Measurements from ENCODE around the gene CEP128.
A peak's percentile ranks its signal among the peaks of the same experiment; 100 is the strongest.

CEP128 gene

DNA sequence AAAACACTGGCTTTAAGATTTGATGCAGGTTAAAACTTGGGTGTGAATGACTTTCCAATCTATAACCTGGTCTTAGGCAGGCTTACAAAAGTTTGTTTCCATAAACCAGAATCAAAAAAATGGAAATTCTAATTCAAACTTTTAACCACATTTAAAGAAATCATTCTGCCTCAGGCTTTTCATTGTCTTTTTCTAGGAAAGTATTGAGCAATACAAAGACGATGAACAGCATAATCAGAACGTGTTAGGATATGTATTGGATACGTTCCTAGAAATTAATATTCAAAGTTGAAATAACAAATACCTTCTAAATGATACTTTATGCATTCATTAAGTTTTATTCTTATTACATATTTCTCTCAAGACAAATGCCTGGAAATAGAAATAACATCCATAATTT, 172.9 kb downstream of the CEP128 start:
- no peak for DNase-seq

DNA sequence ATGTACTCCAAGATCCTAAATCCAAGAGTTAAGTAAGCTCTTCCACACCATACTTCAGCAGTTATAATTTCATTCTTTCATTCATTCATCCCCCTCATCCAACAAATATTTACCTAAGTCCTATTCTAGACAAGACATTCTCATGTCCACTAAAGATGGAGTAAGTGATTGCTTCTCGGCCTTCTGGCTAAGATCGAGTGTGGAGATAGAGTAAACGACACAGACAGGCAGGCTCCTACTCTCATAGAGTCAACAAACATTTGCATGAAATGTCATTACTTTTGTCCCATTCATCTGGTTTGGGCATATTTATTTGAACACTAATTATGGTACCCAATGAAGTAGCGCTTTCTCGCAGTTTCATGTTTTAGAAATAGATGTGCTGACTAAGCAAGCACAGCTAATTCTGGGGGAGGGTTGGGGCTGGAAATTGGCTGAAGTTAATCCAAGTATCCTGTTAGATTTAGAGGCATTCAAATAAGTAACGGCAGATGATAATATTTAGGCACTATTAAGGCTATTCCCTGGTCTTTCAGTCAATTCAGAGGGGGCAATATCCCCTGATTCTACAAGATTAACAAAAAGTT, 176.5 kb downstream of the CEP128 start:
- no peak for DNase-seq

DNA sequence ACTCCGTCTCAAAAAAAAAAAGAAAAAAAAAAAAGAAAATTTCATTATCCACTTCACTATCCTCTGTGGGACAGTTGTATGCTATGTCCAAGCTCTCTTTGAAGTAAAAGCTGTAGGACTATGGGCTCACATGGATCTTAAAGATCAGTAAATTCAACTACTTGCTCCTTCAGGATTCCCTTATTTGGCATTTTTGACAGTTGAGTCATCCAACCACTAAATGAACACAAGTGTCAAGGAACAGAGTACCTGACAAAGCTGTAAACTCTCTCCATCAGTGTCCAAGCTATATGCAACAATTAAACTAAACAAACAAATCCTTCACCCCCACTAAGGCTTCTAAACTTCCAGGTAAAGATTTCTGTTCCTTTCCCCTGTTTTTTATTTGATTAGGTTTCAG, 177.0 kb downstream of the CEP128 start:
- DNase-seq: no peak

DNA sequence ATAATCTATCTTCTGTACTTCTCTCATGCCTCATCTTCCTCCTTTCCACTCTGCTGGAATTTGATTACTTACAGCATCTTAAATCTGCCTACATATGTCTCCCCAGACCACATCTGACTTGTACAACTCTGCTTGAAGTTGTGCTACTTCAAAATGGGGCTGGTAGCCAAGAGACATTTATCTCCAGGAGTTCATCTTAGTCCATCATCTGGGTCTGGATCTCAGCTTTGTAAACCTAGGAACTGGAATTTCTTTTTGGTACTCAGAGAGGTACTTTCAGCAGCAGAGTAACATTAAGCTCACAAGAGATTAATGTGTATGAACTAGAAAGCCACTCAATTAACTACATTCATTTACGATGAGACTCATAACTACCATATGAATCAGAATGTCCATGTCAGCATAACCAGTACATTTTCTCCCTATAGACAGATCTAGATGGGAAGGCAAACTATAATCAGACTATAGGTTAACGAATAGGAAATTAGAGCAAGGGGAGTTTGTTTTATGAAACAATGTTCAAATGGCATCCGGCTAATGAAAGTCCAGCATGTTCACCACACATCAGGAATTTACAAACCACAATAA, 178.8 kb downstream of the CEP128 start:
- DNase-seq: no peak

DNA sequence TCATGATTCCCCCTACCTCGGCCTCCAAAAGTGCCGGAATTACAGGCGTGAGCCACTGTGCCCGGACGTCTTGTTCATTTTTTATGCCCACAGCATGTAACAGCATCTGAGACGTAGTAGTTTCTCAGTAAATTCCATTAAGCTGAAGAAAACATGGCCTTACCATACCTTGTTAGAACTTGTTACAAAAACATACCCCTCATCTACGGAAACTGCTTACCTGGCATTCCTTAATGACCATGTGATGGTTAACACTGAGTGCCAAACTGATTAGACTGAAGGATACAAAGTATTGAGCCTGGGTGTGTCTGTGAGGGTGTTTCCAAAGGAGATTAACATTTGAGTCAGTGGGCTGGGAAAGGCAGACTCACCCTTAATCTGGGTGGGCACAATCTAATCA, 186.8 kb downstream of the CEP128 start:
- DNase-seq: no peak

DNA sequence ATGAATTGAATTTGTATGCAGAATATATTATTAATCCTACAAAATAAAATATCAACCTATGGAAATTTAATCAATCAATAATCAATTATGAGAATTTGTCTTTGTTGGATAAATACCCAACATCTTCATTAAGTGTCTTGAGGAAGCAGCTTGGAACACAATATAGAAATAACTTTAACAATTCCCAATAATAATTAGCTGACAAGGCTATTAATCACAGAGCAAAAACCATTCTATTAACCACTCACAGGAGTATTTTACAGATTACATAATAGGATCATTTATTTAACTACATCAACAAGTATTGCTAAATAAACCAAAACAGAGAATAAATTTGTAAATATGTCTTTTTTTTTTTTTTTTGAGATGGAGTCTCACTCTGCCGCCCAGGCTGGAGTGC, 190.3 kb downstream of the CEP128 start:
- no peak for DNase-seq

DNA sequence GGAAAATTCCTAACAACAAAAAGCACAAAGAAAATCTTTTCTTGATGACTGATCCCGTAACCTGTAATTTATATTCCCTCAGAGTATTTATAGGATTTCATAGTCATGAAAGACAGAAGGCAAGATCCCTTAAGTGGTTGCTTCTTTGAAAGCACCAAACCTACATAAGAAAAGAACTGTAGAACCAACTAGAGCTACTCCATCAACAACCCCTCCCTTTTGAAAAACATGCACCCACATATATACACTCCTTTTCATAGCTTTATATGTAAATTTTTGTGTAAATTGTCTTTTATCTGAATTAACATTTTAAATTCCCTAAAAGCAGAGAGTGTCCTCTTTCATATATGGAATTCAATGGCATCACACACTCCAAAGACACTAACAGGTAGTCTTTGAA, 215.3 kb downstream of the CEP128 start:
- no peak for DNase-seq

DNA sequence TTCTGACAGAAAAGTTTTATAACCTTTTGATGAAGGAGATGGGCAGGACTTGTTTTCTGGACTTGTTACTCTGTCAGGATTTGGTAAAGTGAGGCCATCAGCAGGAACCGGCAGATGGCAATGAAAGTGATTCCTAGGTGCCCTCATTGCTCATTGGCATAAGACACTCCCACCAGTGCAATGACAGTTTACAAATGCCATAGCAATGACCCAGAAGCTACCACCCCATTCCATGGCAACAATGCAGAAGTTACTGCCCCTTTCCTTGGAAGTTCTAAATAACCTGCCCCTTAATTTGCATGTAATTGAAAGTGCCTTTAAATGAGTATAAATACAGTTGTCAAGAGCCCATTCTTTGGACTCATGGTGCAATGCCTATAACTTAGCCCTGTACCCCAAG, 222.6 kb downstream of the CEP128 start:
- DNase-seq: no peak

DNA sequence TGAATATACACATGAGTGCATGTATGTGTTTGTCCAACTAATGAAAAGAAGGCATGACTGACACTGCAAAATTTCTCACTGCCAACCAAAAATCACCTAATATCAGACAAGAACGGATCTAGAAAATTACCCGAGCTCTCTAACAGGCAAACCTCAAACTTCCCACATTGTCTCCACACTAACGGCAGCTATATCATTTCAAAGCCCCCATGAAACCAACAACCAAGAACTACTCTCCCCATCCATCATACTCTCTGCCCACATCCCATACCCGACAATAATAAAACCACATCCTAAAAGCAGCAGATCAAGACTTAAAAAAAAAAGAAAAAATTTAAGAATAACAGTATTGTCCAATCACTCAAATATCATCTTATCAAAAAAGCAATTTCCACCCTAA, 227.1 kb downstream of the CEP128 start:
- no peak for DNase-seq

DNA sequence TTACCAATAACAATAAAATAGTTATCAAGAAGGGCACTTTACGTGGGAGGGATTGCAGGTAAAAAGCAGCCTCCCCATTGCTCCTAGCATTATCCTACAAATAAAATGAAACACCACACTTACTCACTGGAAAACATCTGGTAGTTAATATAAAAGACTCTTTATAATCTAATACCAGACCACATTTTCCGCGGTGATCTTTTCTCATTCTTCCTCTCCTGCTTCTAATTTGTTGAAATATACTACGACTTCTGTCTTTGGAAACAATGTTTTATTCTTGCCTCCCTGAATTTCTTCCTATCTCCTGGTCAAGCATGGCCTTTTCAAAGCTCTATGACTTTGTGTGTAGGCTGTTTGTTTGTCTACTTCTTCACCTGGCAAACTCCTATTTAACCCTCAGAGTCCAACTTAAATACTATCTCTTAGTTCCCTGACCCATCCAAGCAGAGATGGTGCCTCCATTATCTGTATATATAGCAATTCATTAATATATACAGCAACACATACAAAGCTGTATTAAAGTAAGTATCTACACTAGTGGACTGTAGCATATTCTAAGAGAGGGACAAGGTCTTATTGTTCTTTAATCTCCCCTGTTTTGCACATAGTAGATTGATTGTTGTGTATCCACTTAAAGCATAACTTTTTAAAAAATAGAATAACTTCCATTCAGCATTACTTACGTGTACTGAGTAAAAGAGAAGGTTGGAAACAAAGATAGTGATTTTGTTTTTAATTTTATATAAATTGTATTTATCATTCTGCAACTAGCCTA, 228.3 kb downstream of the CEP128 start:
- no peak for DNase-seq

DNA sequence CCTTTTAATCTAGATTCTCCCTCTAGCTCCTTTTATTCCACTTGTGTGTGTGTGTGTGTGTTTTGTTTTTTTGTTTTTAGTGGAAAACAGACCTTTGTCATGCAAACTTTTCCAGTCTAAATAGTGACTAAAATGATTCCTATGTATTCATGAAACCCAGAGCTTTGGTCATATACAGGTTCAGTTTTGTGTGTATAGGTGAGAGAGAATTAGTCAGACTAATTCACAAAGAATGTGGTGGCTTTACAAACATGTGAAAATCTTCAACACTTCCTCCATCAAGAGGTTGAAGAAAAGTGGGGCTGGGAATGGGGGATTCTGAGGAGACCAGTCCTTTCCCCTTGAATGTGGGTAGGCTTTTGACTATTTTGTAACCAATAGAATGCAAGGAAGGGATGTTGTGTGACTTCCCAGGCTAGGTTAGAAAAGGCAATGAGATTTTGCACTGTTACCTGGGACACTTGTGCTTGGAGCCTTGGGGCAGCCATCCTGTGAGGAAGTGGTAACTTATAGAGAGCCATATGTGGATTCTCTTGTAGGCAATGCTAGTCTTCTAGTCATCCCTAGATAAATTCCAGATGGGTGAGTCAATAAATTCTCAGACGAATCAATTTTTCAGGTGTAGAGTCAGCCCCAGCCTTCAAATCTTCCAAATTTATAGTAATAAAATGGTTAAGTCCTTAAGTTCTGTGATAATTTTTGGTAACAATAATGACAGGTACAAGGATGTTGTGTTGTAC, 236.1 kb downstream of the CEP128 start:
- no peak for DNase-seq

DNA sequence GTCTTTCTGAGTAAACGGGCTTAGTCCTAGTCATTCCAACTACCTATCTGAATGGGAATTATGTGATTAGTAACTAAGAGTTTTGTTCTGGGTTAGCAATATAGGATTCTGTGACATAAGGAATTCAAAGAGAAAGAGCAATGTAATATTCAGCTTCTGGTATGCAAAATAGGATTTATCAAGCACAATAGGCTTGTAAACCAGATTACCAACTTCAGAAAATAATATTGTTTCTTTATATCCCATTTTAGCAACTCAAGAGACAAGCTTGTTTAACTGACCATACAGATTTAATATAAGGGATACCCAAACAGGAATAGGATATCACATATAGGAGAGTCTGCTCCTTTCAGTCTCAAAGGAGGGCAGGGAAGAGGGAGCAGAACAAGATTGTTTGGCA, 240.9 kb downstream of the CEP128 start:
- DNase-seq: no peak

DNA sequence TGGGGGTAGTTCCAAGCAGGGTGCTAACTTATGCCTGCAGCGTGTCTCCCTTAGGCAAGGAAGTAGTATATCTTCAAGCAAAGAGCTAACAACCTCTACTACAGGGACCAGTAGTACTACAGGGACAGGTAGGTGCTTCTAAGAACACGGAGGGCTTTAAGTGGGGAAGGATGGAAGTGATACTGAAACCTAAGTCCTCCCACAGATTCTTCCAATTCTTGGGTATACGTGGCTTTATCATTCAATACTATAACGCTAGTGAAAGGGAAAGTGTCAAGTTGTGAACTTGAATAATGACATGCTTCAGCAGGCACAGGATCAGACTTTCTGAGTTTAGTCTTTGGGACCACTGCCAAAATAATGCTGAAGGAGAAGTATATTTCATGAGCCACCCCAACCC, 241.7 kb downstream of the CEP128 start:
- DNase-seq: no peak

DNA sequence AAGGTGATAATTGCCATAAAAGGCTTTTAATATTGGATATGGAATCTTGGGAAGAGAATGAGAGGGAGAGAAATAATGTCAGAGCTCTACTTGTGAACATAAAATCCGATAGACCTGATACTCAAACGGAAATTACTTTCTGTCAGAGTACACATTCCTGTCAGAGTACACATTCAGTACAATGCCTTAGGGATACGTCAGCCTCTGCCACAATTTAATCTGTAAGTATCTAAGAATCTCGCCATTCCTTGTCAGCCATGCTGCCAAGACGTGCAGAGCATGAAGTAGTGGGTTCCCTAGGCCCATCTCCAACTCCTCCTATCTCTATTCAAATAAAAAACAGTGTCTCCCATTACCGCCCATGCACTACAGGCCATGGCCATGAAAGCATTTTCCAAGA, 242.6 kb downstream of the CEP128 start:
- no peak for DNase-seq

DNA sequence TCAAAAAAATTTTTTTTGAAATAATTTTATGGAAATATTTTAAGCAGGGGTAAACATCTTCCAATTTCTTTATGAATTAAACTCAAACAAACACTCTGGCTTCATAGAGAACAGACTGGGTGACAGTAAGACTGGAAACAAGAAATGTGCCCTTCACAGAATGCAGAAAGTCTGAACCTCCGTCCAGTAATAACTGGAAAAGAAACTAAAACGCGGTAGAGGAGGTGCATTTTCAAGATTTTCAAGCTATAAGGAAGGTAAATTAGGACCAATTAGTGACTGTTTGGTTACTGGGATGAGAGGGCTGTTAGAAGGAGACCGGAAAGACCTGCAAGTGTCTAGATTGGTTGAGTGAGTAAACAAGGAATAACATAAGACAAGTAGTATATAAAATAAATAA, 245.7 kb downstream of the CEP128 start:
- DNase-seq: no peak

DNA sequence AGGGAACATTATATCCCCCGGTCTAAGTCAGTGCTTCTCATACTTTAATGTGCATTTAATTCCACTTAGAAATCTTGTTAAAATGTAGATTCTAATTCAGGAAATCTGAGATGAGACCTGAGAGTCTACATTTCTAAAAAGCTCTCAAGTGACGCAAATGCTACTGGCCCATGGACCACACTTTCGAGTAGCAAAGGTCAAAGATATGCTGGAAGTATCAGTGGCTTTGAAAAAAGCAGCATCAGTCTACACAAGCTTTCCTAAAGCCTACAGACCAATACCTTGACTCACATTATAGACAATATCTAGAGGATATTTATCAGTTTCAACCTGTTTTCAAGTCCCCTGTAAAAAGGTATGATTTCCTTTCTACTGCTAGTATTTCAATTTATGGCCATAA, 248.6 kb downstream of the CEP128 start:
- no peak for DNase-seq

DNA sequence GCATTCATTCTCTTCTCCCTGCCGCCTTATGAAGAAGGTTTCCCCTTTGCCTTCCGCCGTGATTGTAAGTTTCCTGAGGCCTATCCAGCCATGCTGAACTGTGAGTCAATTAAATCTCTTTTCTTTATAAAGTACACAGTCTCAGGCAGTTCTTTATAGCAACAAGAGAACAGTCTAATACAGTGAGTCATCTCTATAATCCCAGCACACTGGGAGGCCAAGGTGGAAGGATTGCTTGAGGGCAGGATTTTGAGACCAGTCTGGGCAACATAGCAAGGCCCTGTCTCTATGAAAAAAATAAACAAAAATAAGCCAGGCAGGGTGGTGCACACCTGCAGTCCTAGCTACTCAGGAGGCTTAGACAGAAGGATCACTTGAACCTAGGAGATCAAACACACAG, 259.9 kb downstream of the CEP128 start:
- DNase-seq: no peak

DNA sequence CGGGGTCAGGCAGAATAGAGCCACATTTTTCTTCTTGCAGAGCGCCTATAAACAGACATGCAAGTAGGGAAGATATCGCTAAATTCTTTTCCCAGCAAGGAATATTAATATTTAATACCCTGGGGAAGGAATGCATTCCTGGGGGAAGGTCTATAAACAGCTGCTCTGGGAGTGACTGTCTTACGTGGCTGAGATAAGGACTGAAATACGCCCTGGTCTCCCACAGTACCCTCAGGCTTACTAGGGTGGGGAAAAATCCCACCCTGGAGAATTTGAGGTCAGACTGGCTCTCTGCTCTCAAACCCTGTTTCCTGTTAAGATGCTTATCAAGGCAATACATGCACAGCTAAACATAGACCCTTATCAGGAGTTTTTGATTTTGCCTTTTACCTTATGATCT, 262.3 kb downstream of the CEP128 start:
- DNase-seq: no peak

DNA sequence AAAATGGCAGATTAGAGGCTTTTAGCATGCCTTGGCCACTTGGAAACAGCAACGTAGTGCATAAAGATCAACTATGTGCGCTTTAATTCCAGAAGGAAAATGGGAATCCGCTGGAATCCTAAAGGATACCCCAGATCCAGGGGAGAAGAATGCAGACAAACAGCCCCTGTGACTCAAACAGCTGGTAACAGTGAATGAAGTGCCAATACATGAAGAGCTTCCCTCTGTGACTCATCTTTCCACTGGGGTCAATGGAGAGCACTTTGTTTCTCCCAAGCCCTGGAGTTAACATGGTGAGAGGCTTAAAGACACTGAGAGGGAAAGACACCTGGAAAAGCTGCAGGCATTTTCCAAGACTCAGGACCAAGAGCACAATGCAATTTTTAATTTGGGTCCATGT, 263.1 kb downstream of the CEP128 start:
- DNase-seq: no peak

DNA sequence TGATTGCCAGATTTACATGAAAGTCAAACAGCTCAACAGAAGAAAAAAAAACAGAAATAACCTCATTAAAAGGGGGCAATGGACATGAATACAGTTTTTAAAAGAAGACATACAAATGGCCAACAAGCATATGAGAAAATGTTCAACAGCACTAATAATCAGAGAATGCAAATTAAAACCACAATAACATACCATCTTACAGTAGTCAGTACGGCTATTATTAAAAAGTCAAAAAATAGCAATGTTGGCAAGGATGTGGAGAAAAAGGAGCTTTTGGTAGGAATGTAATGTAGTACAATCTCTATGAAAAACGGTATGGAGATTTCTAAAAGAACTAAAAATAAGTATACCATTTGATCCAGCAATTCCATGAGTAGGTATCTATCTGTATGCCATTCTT, 272.1 kb downstream of the CEP128 start:
- DNase-seq: no peak

DNA sequence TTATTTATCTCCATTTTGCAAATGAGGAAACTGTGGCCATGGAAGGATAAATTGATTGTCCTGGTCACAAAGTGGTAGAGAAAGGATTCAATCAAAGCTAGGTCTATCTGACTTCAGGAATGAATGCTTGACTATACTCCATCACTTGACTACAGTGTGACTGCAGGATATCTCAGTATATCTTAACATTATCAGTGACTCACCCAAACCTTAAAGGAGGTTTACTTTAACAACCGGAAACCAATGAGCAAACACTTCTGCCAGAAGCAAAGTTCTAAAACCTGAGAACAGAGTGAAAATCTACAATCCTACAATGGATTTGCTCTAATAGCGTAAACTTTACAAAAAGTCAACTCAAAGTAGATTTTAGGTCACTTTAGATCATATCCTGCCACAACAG, 277.0 kb downstream of the CEP128 start:
- no peak for DNase-seq

DNA sequence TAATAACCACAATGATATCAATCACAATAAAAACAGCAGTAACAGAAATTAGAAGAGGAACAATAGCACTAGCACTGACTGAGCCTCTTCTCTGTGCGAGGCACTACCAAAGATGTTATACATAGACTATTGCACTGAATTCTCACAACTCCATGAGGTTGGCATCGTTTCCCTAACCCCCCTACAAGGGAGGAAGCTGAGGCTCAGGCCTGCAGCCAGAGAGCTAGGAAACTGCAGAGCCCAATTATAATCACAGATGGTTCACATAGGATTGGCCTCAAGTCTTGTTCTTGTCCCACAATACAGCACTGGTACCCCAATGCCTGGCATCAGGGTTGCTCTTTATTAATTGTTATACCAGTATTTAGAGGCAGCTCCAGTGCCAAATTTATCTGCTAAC, 278.0 kb downstream of the CEP128 start:
- no peak for DNase-seq

DNA sequence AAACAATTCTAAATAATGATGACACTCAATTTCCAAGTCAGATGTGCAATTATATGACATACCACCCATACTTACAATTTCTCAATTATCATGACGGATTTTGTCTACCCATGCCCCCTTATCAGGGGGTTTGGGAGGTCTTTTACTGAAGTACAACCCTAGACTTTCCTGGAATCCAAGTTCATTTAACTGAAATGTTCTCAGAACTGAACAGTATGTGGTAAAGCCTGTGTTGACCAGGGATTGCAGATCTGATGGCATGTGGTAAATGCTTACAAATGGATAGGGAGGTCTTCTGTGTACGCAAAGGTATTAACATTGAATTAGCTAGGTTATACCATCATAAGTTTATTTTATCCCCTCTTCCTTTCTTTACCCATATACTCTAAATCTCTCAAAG, 281.8 kb downstream of the CEP128 start:
- peak; percentile 61 for DNase-seq

DNA sequence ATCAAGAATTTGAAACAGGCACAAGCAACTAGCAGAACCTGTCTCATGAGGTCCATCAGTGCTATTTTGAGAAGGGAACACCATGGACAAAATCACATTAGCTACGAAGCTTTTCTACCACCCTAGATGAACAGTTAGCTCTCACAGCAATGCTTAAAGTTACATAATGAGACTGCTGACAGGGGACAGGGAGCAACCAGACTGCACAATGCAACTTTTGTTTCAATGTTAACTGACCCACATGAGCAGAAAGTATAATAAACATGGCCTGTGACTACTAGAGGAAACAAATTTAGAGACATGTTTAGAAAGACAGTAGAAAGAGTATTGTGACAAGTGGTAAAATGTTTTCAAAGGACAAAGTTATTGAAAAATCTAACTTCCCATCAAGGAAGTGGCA, 282.8 kb downstream of the CEP128 start:
- DNase-seq: no peak

Measured in OCI-M1 (cell line).